PC-3 (cell line): ENCODE data around the gene ADAMTSL2. TPM values are rescaled to one million over a fixed set of nuclear protein-coding genes. Genes with fewer than 3 reads are reported as not detected.

ENCODE experiments used
- ATAC-seq: fragments of 200-7000 bp; cut with Tn5 transposase; 2 replicates; pipeline ENCODE4 v1.9.1; 2020; ENCODE audit warnings: mild to moderate bottlenecking, moderate library complexity
- BruUV-seq: library from RNA; stranded (reverse); fragments of 400-500 nt; replicated peaks from 2 replicates; lab custom pipeline; 2021; lab: Mats Ljungman, UMichigan
- CTCF ChIA-PET: fragments of 300-600 bp; sonication (Branson Sonifier 250); formaldehyde crosslinking; loops from one replicate; lab custom pipeline; 2022; ENCODE audit warnings: antibody characterized with exemption; lab: Charles Lee
- POLR2A ChIA-PET: fragments of 300-600 bp; sonication (Branson Sonifier 250); formaldehyde crosslinking; loops from one replicate; lab custom pipeline; 2022; ENCODE audit warnings: antibody characterized with exemption; ENCODE audit not compliant: unreplicated experiment; lab: Charles Lee
- DNase-seq: peaks from one replicate; pipeline ENCODE4 v3.0.0-alpha.2; 2015
- H2AFZ ChIP-seq: fragments of 300-600 bp; sonication (generic); 2 replicates; pipeline ENCODE4 v1.6.0; 2016; ENCODE audit warnings: antibody characterized with exemption, low read length
- H3F3A ChIP-seq: fragments of 300-600 bp; sonication (generic); one replicate; pipeline ENCODE4 v1.6.0; 2017; ENCODE audit warnings: antibody characterized with exemption, low read length, control low read depth, mild to moderate bottlenecking; ENCODE audit not compliant: unreplicated experiment
- H3K27ac ChIP-seq: fragments of 300-600 bp; sonication (generic); 2 replicates; pipeline ENCODE4 v1.5.1; 2016; ENCODE audit warnings: mild to moderate bottlenecking, low read length
- H3K27me3 ChIP-seq: fragments of 300-600 bp; sonication (generic); 2 replicates; pipeline ENCODE4 v1.6.1; 2016; ENCODE audit warnings: low read length, mixed read lengths
- H3K36me3 ChIP-seq: fragments of 300-600 bp; sonication (generic); 2 replicates; pipeline ENCODE4 v1.6.1; 2016; ENCODE audit warnings: low read depth, mixed run types, low read length, mixed read lengths
- H3K4me1 ChIP-seq: fragments of 300-600 bp; sonication (generic); 2 replicates; pipeline ENCODE4 v1.5.1; 2016; ENCODE audit warnings: low read length; ENCODE audit not compliant: insufficient read depth
- H3K4me2 ChIP-seq: fragments of 300-600 bp; sonication (generic); 2 replicates; pipeline ENCODE4 v1.6.0; 2016; ENCODE audit warnings: low read length
- H3K4me3 ChIP-seq: fragments of 300-600 bp; sonication (generic); 2 replicates; pipeline ENCODE4 v1.5.1; 2016; ENCODE audit warnings: mild to moderate bottlenecking, low read length, mixed read lengths
- H3K79me2 ChIP-seq: fragments of 300-600 bp; sonication (generic); 2 replicates; pipeline ENCODE4 v1.6.1; 2017; ENCODE audit warnings: low read length, mixed read lengths
- H3K9ac ChIP-seq: fragments of 300-600 bp; sonication (generic); 2 replicates; pipeline ENCODE4 v1.6.0; 2016; ENCODE audit warnings: mild to moderate bottlenecking, low read length
- H3K9me2 ChIP-seq: fragments of 300-600 bp; sonication (generic); replicated peaks from 2 replicates; pipeline ENCODE4 v1.6.1; 2016; ENCODE audit warnings: mixed run types, low read length, mixed read lengths
- H3K9me3 ChIP-seq: fragments of 300-600 bp; sonication (generic); 2 replicates; pipeline ENCODE4 v1.6.1; 2016; ENCODE audit warnings: low read length, mixed read lengths
- H4K20me1 ChIP-seq: fragments of 300-600 bp; sonication (generic); 2 replicates; pipeline ENCODE4 v1.6.1; 2016; ENCODE audit warnings: low read length, mixed read lengths
- CTCF ChIP-seq: fragments of 300-600 bp; sonication (generic); conservative IDR thresholded peaks from 2 replicates; pipeline ENCODE4 v1.5.1; 2017; ENCODE audit warnings: antibody characterized with exemption, low read depth, mild to moderate bottlenecking, low read length
- EZH2 ChIP-seq: fragments of 300-600 bp; sonication (generic); IDR thresholded peaks from one replicate; pipeline ENCODE4 v1.6.1; 2017; ENCODE audit warnings: antibody characterized with exemption, mild to moderate bottlenecking, low read length; ENCODE audit not compliant: unreplicated experiment
- EZH2phosphoT487 ChIP-seq: fragments of 300-600 bp; sonication (generic); IDR thresholded peaks from 2 replicates; pipeline ENCODE4 v1.6.1; 2018; ENCODE audit warnings: mild to moderate bottlenecking, antibody characterized with exemption, low read length, borderline replicate concordance
- intact Hi-C: fragments of 100-400 bp; cut with micrococcal nuclease; formaldehyde crosslinking; loops from 2 replicates; pipeline ENCODE4 v1.9.0; 2023
- total RNA-seq: library from RNA; depleted of rRNA; stranded (reverse); fragments of >200 nt; gene quantifications from 2 replicates; pipeline ENCODE4 v1.2.3, GENCODE V29; 2014

Gene ADAMTSL2
- total RNA-seq, 1 experiment from 2014 or later, result not detected

- H4K20me1 ChIP-seq, result no peaks in the 10 kb centered on the region
- H3K27me3 ChIP-seq, result no peaks in the 10 kb centered on the region
- H2AFZ ChIP-seq, result no peak overlapping the region
- intact Hi-C loops, result loop anchor here (5.0 kb wide), 2 partner anchors 132 to 302 kb away; partner anchors contain the start of genes SURF1 and SURF2
- no peak for TF ChIP-seq EZH2phosphoT487
- no peak for TF ChIP-seq CTCF
- no peak for TF ChIP-seq EZH2
- CTCF ChIA-PET, result no interaction called here
- no peak overlapping the region for H3K27ac ChIP-seq
- H3K9me2 ChIP-seq, result no peaks in the 10 kb centered on the region
- POLR2A ChIA-PET, result no interaction called here
- H3K4me2 ChIP-seq, result no peak overlapping the region
- no peak overlapping the region for H3K9ac ChIP-seq
- H3K79me2 ChIP-seq, result no peaks in the 10 kb centered on the region
- H3K4me1 ChIP-seq, result peaks cover 13% of the 10 kb centered on the region
- H3K36me3 ChIP-seq, result no peaks in the 10 kb centered on the region; the same call in 1 of the 2 replicates
- no TSS peak for BruUV-seq
- no peaks in the 10 kb centered on the region for H3F3A ChIP-seq
- no peak overlapping the region for H3K4me3 ChIP-seq
- DNase-seq (no peak), ATAC-seq (no peak)
- H3K9me3 ChIP-seq, result no peaks in the 10 kb centered on the region
Observed at GRCh38 chr9:133489253-133490190, 45.0 kb upstream of the ADAMTSL2 start.

DNA sequence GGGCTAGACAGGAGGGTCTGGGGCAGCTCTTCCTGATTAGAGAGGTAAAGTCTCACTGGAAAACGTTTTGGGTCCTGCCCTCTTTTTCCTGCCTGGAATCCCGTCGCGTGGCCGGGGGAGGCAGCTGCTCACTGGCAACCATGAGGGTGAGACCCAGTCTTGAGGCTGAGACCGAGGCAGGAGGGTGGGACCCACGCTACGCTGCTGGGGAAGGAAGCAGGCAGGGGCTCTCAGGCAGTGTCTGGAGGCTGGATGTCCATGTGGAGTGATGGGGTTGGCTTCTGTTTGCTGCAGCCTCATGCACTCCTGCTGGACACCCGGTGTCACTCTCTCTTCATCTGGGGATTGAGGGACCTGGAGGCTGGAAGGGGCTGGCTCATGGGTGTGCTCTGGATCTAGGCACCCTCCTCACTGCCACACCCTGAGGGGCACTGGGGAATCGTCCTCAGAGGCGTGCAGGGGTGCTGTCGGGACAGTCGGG is 44.3 kb upstream of the ADAMTSL2 start:
- Histone ChIP-seq H2AFZ (no peak overlapping the region), H3K27ac (no peak overlapping the region), H3F3A (no peaks in the 10 kb centered on the region), H3K9ac (no peak overlapping the region), H4K20me1 (no peaks in the 10 kb centered on the region), H3K36me3 (no peaks in the 10 kb centered on the region; the same call in 1 of the 2 replicates), H3K4me1 (peaks cover 6% of the 10 kb centered on the region), H3K79me2 (no peaks in the 10 kb centered on the region), H3K9me3 (no peaks in the 10 kb centered on the region), H3K4me3 (no peak overlapping the region), H3K9me2 (no peaks in the 10 kb centered on the region), H3K4me2 (no peak overlapping the region), H3K27me3 (no peaks in the 10 kb centered on the region)
- BruUV-seq, result no TSS peak
- CTCF ChIA-PET, result no interaction called here
- intact Hi-C loops, result no loop called here
- TF ChIP-seq EZH2, result no peak
- TF ChIP-seq EZH2phosphoT487, result no peak
- TF ChIP-seq CTCF, result no peak
- ATAC-seq (no peak), DNase-seq (no peak)
- POLR2A ChIA-PET, result no interaction called here
